GM18951 (cell line): ENCODE data around the gene VCL.

Source experiments
- POLR2A ChIP-seq: IDR thresholded peaks from 4 replicates; pipeline ENCODE4 v1.6.1; 2011; ENCODE audit warnings: mild to moderate bottlenecking; ENCODE audit not compliant: insufficient read length, insufficient read depth; ENCODE audit errors: extremely low read depth
- in situ Hi-C: fragments of 300-500 bp; cut with MboI; formaldehyde crosslinking; loops from one replicate; pipeline ENCODE4 v1.12.0; 2022; ENCODE audit warnings: low sequenced_read_pairs, mixed read lengths, inconsistent platforms; ENCODE audit not compliant: unreplicated experiment

Gene VCL

GRCh38 chr10:74096777-74097176 is 98.9 kb downstream of the VCL start:
- TF ChIP-seq POLR2A = no peak
- in situ Hi-C loops = no loop called here

GRCh38 chr10:74097776-74098175 is 99.9 kb downstream of the VCL start:
- TF ChIP-seq POLR2A = no peak
- in situ Hi-C loops = no loop called here

GRCh38 chr10:74099420-74099819 is 101.5 kb downstream of the VCL start:
- in situ Hi-C loops = no loop called here
- no peak for TF ChIP-seq POLR2A

GRCh38 chr10:74099836-74100235 is 101.9 kb downstream of the VCL start:
- no peak for TF ChIP-seq POLR2A
- in situ Hi-C loops = loop anchor here (10.0 kb wide), 1 partner anchor 215 kb away; no protein-coding TSS in a partner anchor

- in situ Hi-C loops = loop anchor here (10.0 kb wide), 1 partner anchor 219 kb away; no protein-coding TSS in a partner anchor
- no peak for TF ChIP-seq POLR2A
Measured at GRCh38 chr10:74103560-74104258, 105.8 kb downstream of the VCL start.

- in situ Hi-C loops = loop anchor here (10.0 kb wide), 1 partner anchor 220 kb away; no protein-coding TSS in a partner anchor
- no peak for TF ChIP-seq POLR2A
Measured at GRCh38 chr10:74104480-74104879, 106.6 kb downstream of the VCL start.

- TF ChIP-seq POLR2A = no peak
- in situ Hi-C loops = loop anchor here (10.0 kb wide), 1 partner anchor 220 kb away; no protein-coding TSS in a partner anchor
Measured at GRCh38 chr10:74104996-74105395, 107.1 kb downstream of the VCL start.

- in situ Hi-C loops = loop anchor here (10.0 kb wide), 1 partner anchor 223 kb away; no protein-coding TSS in a partner anchor
- no peak for TF ChIP-seq POLR2A
Measured at GRCh38 chr10:74107391-74107790, 109.5 kb downstream of the VCL start.

GRCh38 chr10:74109452-74109851 is 111.5 kb downstream of the VCL start:
- TF ChIP-seq POLR2A = no peak
- in situ Hi-C loops = loop anchor here (10.0 kb wide), 1 partner anchor 225 kb away; no protein-coding TSS in a partner anchor

GRCh38 chr10:74110120-74110519 is 112.2 kb downstream of the VCL start:
- in situ Hi-C loops = no loop called here
- TF ChIP-seq POLR2A = no peak

- in situ Hi-C loops = no loop called here
Measured at GRCh38 chr10:74111799-74112198, 113.9 kb downstream of the VCL start.

GRCh38 chr10:74113546-74113945 is 115.6 kb downstream of the VCL start:
- in situ Hi-C loops = no loop called here
- no peak for TF ChIP-seq POLR2A

More at GRCh38 chr10:74111799-74112198, 113.9 kb downstream of the VCL start:
- no peak for TF ChIP-seq POLR2A

GRCh38 chr10:74114041-74114448 is 116.1 kb downstream of the VCL start:
- TF ChIP-seq POLR2A = no peak
- in situ Hi-C loops = no loop called here

- in situ Hi-C loops = no loop called here
- TF ChIP-seq POLR2A = no peak
Measured at GRCh38 chr10:74117738-74118137, 119.8 kb downstream of the VCL start.
